Activated CD8-positive, alpha-beta memory T cell treated with anti-CD3 and anti-CD28 coated beads, Interleukin-2, amount 50 U/mL, for 4 hours (primary cell): ENCODE measurements around the gene CSNK1G3.
"Not testable (repeated sequence)": the region's sequence is repeated elsewhere in the genome, so short reads cannot be mapped to it uniquely, and the experiment has no call there.

Source experiments
- DNase-seq: peaks from one replicate; pipeline ENCODE4 v3.0.0-alpha.2; 2020

CSNK1G3 gene

DNA sequence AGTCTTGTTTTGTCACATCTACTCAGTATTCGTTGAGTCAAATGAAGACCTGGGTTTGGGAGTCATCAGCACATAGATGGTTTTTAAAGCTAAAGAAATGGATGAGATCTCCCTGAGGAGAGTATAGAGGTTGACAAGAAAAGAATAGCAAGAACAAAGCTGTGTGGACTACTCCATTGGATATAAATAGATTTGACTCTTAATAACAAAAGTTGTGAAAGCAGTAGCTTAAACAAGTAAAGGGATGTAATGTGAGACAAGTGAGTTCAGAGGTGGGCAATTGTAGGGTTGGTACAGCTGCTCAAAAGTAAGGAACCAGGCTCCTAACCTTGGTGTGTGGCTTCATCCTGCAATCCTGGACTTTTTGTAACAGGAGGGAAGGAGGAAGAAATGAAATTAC lies 49.3 kb downstream of the CSNK1G3 start:
- no peak for DNase-seq

- no peak for DNase-seq
Observed at GRCh38 chr5:123571927-123572326, 60.0 kb downstream of the CSNK1G3 start.

- DNase-seq = no peak
Observed at GRCh38 chr5:123578390-123578789, 66.4 kb downstream of the CSNK1G3 start.

DNA sequence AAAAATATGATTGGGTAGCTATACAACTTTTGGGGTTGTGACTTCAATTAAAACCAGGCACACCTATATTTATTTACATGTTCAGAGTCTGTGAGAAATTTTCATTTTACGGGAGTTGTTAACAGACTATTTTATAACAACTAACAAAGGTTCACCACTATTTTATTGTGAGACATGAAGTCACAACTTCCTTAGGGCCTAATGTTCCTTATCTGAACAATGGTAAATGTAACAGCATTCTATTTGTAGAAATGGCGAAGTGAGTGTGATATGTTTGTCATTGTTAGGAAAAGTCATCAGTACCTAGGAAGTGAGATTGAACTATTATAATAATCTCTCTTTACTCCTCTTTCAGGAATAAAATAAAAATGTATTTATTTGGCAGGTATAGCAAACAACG lies 67.4 kb downstream of the CSNK1G3 start:
- DNase-seq = no peak

- no peak for DNase-seq
Observed at GRCh38 chr5:123582550-123583285, 70.7 kb downstream of the CSNK1G3 start.

- DNase-seq = no peak
Observed at GRCh38 chr5:123585871-123586270, 73.9 kb downstream of the CSNK1G3 start.

- no peak for DNase-seq
Observed at GRCh38 chr5:123594434-123594833, 82.5 kb downstream of the CSNK1G3 start.

GRCh38 chr5:123597018-123597417 lies 85.0 kb downstream of the CSNK1G3 start:
- DNase-seq = no peak

- DNase-seq = no peak
Observed at GRCh38 chr5:123598028-123598689, 86.2 kb downstream of the CSNK1G3 start.

GRCh38 chr5:123599171-123599570 lies 87.2 kb downstream of the CSNK1G3 start:
- no peak for DNase-seq

- no peak for DNase-seq
Observed at GRCh38 chr5:123601610-123602009, 89.6 kb downstream of the CSNK1G3 start.

GRCh38 chr5:123605822-123606221 lies 93.8 kb downstream of the CSNK1G3 start:
- no peak for DNase-seq

GRCh38 chr5:123610209-123610608 lies 98.2 kb downstream of the CSNK1G3 start:
- no peak for DNase-seq

DNA sequence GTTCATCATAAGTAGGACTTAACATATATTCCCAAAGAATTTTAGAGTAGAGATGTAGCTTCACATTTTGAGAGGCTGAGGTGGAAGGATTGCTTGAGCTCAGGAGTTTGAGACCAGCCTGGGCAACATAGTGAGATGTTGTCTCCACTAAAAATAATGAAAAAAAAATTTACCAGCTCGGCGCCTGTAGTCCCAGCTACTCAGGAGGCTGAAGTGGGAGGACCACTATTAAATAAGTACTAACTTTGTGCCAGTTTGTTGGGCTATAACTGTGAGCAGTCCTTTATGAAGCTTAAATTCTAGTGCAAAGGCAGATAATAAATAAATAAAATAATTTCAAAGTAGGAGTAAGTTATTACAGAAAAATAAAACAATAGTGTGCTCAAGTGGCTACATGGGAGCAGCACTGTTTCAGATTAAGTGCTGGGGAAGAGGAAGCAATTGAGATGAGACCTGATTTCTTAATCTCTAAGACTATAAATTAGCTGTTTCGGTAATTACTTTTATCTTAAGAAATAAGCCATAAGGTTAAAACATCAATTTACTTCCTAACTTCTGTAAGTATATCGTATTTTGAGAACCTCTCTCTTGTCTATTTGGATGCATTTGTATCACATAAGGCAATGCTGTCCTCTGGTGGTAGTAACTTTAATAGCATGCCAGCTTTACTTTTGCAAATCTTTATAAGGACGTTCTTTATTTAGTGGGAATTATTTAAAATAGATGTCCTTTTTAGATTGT lies 98.9 kb downstream of the CSNK1G3 start:
- DNase-seq = no peak

GRCh38 chr5:123611406-123611709 lies 99.4 kb downstream of the CSNK1G3 start:
- DNase-seq = no peak

DNA sequence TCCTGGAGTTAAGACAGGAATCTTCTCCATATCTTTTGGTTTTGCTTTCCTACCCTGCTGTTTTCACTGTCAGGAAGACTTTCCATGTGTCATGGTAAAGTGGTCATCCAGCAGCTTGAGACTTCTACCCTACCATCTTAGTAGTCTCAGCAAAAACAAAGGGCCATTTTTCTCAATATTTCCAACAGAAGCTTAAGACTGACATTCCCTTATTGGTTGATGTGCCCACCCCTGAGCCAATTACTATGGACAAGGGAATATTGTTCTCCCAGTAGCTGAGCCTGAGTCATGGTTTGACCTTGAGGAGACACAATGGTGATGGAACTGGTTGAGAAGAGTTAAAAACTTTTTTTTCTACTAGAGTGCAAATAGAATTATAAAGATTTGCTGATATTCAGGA lies 105.6 kb downstream of the CSNK1G3 start:
- no peak for DNase-seq

DNA sequence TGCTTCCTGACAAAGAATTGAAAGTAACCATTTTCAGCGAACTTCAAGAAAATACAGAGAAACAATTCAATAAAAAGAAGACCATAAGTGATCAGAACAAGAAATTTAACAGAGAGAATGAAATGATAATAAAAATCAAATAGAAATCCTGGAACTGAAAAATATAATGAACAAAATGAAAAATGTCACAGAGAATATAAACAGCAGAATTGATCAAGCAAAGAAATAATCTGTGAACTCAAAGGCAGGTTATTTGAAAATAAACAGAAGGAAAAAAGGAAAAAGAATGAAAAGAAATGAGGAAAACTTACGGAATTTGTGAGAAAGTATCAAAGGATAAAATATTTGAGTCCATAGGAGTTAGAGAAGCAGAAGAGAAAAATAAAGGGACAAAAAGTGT lies 114.1 kb downstream of the CSNK1G3 start:
- no peak for DNase-seq

GRCh38 chr5:123628860-123629544 lies 117.0 kb downstream of the CSNK1G3 start:
- no peak for DNase-seq

DNA sequence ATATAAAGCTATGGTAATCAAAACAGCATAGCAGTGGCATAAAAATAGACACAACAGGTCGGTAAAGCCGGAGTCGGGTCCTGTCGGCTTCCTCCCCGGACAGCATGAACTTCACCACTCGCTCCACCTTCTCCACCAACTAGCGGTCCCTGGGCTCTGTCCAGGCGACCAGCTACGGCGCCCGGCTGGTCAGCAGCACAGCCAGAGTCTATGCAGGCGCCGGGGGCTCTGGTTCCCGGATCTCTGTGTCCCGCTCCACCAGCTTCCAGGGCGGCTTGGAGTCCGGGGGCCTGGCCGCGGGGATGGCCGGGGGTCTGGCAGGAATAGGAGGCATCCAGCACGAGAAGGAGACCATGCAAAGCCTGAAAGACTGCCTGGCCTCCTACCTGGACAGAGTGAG lies 124.0 kb downstream of the CSNK1G3 start:
- DNase-seq = no peak

DNA sequence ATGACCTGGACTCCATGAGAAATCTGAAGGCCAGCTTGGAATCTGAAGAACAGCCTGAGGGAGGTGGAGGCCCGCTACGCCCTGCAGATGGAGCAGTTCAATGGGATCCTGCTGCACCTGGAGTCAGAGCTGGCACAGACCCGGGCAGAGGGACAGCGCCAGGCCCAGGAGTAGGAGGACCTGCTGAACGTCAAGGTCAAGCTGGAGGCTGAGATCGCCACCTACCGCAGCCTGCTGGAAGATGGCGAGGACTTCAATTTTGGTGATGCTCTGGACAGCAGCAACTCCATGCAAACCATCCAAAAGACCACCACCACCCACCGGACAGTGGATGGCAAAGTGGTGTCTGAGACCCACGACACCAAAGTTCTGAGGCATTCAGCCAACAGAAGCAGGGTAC lies 125.1 kb downstream of the CSNK1G3 start:
- not testable (repeated sequence) for DNase-seq

- no peak for DNase-seq
Observed at GRCh38 chr5:123639244-123639643, 127.3 kb downstream of the CSNK1G3 start.

- DNase-seq = no peak
Observed at GRCh38 chr5:123645024-123645603, 133.1 kb downstream of the CSNK1G3 start.

GRCh38 chr5:123647066-123647465 lies 135.1 kb downstream of the CSNK1G3 start:
- DNase-seq = no peak
